HG02763 (cell line): ENCODE results near the gene KRT82.
"Not testable (repeated sequence)": the region's sequence is repeated elsewhere in the genome, so short reads cannot be mapped to it uniquely, and the experiment has no call there.

Experiments
- ATAC-seq: cut with Tn5 transposase; IDR thresholded peaks from one replicate; pipeline ENCODE4 v1.9.1; 2021; ENCODE audit warnings: mild to moderate bottlenecking, moderate library complexity; ENCODE audit not compliant: unreplicated experiment

The KRT82 gene

GRCh38 chr12:52405922-52406385 is at the start of gene KRT82:
KRT82 (minus strand) TSS chr12:52406335; CDS start chr12:52406277, 58 bp downstream.
- no peak for ATAC-seq

- no peak for ATAC-seq
Measured at GRCh38 chr12:52455821-52456220, 49.7 kb upstream of the KRT82 start.

- no peak for ATAC-seq
Measured at GRCh38 chr12:52454411-52455201, 48.5 kb upstream of the KRT82 start.

GRCh38 chr12:52452101-52452500 is 46.0 kb upstream of the KRT82 start, which contains the start of gene KRT6B:
KRT6B (minus strand) TSS chr12:52452146; CDS start chr12:52452078, 68 bp downstream.
- ATAC-seq: no peak

GRCh38 chr12:52448228-52448627 is 42.1 kb upstream of the KRT82 start:
- no peak for ATAC-seq

GRCh38 chr12:52447196-52447595 is 41.1 kb upstream of the KRT82 start:
- ATAC-seq: not testable (repeated sequence)

GRCh38 chr12:52446367-52447045 is 40.4 kb upstream of the KRT82 start:
- no peak for ATAC-seq

- ATAC-seq: no peak
Measured at GRCh38 chr12:52445876-52446275, 39.7 kb upstream of the KRT82 start.

- ATAC-seq: no peak
Measured at GRCh38 chr12:52444647-52445595, 38.8 kb upstream of the KRT82 start.

GRCh38 chr12:52443966-52444365 is 37.8 kb upstream of the KRT82 start:
- ATAC-seq: no peak

GRCh38 chr12:52442600-52443061 is 36.5 kb upstream of the KRT82 start:
- ATAC-seq: no peak

- ATAC-seq: no peak
Measured at GRCh38 chr12:52441320-52441911, 35.3 kb upstream of the KRT82 start.

- ATAC-seq: no peak
Measured at GRCh38 chr12:52440821-52441319, 34.7 kb upstream of the KRT82 start.

GRCh38 chr12:52439845-52440244 is 33.7 kb upstream of the KRT82 start:
- no peak for ATAC-seq

GRCh38 chr12:52439420-52439819 is 33.3 kb upstream of the KRT82 start:
- ATAC-seq: no peak

GRCh38 chr12:52438305-52439301 is 32.5 kb upstream of the KRT82 start:
- no peak for ATAC-seq

GRCh38 chr12:52437508-52437907 is 31.4 kb upstream of the KRT82 start:
- ATAC-seq: no peak

GRCh38 chr12:52436828-52437474 is 30.8 kb upstream of the KRT82 start:
- ATAC-seq: no peak
